PC-3 (cell line): ENCODE results near the gene RTN4RL2.

Experiments
- EZH2 ChIP-seq: fragments of 300-600 bp; sonication (generic); IDR thresholded peaks from one replicate; pipeline ENCODE4 v1.6.1; 2017; ENCODE audit warnings: antibody characterized with exemption, mild to moderate bottlenecking, low read length; ENCODE audit not compliant: unreplicated experiment
- EZH2phosphoT487 ChIP-seq: fragments of 300-600 bp; sonication (generic); IDR thresholded peaks from 2 replicates; pipeline ENCODE4 v1.6.1; 2018; ENCODE audit warnings: mild to moderate bottlenecking, antibody characterized with exemption, low read length, borderline replicate concordance
- TF ChIP-seq, protein P1 (sequence below): fragments of 300-600 bp; sonication (generic); conservative IDR thresholded peaks from 2 replicates; pipeline ENCODE4 v1.5.1; 2017; ENCODE audit warnings: antibody characterized with exemption, low read depth, mild to moderate bottlenecking, low read length

DNA sequence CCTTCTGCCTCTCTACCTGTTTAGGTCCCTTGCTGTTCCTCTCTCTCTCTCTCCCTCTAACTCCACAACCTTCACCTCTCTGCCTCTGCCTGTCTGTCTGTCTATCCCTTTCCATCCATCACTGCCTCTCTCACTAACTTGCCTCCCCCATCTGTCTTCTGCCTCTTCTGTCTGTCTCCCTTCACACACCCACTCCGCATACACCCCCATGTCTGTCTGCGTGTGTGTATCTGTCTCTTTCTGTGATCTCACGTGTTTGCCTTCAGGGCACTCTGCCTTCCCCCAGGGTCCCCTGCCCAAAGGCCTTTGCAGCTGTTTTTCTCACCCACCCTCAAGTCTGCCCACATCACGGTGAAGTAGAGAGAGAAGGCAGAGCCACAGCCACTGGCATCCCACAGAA is 7.9 kb downstream of the RTN4RL2 start:
- TF ChIP-seq EZH2phosphoT487 (no peak), EZH2 (no peak)
- TF ChIP-seq, protein P1, sequence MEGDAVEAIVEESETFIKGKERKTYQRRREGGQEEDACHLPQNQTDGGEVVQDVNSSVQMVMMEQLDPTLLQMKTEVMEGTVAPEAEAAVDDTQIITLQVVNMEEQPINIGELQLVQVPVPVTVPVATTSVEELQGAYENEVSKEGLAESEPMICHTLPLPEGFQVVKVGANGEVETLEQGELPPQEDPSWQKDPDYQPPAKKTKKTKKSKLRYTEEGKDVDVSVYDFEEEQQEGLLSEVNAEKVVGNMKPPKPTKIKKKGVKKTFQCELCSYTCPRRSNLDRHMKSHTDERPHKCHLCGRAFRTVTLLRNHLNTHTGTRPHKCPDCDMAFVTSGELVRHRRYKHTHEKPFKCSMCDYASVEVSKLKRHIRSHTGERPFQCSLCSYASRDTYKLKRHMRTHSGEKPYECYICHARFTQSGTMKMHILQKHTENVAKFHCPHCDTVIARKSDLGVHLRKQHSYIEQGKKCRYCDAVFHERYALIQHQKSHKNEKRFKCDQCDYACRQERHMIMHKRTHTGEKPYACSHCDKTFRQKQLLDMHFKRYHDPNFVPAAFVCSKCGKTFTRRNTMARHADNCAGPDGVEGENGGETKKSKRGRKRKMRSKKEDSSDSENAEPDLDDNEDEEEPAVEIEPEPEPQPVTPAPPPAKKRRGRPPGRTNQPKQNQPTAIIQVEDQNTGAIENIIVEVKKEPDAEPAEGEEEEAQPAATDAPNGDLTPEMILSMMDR, result no peak
